ENCODE data around the gene LRRC75A.
A peak's percentile ranks its signal among the peaks of the same experiment; 100 is the strongest.
"Not testable (repeated sequence)": the region's sequence is repeated elsewhere in the genome, so short reads cannot be mapped to it uniquely, and the experiment has no call there.

The LRRC75A gene

DNA sequence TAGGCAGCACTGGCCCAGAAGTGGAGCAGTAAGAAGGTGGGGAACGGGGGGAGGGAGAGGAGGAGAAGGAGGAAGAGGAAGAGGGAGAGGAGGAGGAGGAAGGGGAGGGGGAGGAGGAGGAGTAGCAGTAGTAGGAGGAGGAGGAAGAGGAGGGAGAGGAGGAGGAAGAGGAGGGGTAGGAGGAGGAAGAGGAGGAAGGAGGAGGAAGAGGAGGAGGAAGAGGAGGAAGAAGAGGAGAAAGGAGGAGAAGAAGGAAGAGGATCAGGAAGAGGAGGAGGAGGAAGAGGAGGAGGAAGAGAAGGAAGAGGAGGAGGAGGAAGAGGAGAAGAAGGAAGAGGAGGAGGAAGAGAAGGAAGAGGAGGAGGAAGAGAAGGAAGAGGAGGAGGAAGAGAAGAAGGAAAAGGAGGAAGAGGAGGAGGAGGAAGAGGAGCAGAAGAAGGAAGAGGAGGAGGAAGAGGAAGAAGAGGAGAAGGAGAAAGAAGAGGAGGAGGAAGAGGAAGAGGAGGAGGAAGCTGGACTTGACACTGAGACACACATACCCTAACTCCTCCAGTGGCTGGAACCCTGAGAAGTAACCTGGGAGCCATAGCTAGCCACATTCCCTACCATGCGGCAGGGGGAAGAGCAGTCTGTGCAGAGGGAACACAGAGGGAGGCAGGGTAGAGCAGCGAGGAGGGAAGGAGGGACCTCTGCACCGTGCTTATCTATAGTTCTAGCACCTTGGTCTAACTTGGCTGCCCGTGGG, 35.8 kb downstream of the LRRC75A start:
- DNase-seq, result no peak

DNA sequence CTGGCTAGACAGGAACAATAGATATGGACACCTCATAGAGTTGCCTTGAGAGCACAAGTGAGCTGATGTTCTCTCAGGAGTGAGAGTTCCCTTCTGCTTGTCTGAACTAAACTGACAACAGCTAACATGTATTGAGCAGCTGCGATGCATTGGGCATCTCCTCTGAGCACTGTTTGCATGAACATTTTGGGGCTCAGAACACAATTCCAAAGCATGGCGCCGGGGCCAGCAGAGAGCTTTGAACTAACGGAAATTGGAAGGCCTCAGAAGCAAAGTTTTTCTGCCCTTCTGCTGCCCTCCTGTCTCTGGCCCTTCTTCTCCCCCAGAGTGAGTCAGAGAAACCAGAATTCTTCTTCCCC, 38.5 kb downstream of the LRRC75A start:
- DNase-seq, result no peak

DNA sequence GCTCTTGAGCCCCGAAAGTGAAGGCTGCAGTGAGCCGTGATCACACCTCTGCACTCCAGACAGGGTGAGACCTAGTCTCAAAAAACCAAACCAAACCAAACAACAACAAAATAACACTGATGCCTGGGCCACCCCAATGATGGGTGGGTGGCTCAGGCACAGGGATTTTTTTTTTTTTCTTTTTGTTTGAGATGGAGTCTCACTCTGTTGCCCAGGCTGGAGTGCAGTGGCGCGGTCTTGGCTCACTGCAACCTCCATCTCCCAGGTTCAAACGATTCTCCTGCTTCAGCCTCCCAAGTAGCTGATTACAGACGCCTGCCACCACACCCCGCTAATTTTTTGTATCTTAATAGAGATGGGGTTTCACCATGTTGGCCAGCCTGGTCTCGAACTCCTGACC, 39.7 kb downstream of the LRRC75A start:
- not testable (repeated sequence) for DNase-seq

- DNase-seq, result no peak
Measured at GRCh38 chr17:16450028-16450427, 42.0 kb downstream of the LRRC75A start.

- DNase-seq, result no peak
Measured at GRCh38 chr17:16449121-16449570, 42.8 kb downstream of the LRRC75A start.

DNA sequence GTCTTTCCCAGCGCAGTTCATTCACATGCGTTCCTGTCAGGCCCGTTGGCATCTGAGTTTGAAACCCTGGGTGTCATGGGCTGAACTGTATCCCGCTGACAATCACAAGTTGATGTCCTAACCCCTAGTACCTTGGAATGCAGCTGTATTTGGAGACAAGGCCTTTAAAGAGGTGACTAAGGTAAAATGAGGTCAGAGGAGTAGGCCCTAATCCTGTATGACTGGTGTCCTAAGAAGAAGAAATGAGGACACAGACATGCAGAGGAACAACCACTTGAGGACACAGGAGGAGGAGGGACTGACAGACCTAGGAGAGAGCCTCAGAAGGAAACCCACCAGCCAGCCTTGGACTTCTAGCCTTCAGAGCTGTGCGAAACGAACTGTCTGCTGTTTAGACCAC, 43.5 kb downstream of the LRRC75A start:
- DNase-seq, result no peak

DNA sequence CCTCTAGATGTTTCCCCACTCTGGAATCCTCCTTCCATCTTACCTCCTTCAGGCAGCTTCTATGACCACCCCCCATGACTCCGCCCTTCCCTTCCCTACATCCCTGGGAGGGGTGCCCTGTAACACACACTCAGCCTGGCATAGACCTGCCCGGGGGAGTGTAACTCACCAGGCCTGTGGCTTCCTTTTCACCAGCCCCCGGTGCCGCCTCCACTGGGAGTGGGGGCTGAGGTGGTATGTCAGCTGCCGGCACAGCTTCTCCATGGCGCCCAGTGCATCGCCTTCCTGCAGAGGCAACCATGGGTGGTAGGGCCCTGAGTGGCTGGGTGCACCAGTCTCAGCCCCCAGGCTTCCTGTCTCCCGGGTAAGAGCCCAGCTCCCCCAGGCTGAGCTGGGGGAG, 44.3 kb downstream of the LRRC75A start:
- DNase-seq, result no peak

DNA sequence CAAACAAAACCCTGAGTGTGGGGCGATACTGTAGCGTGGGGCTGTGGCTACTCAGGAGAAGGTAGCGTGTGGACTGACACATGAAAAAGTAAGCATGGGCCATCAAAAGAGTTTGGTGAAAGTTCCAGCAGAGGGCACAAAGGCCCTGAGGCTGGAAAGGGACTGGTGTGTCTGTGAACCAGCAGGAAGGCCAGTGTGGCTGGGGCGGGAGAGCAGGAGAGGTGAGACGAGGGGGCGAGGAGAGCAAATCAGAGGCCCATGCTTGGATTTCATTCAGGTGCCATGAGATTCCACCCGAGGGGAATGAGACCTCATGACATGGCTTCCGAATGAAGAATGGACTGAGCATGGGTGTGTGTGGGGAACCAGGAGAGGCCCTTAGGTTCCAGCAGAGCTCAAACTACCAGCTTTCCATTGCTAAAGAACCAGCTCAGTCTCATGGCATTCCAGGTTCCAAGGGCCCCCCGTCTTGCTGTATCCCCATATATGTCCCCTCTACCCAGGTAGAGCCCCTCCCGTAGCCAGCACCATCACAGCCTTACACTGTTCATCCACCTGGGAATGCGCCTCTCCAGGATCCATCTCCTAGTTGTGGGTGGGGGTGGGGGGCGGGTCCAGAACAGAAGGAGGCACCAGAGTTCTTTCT, 45.5 kb downstream of the LRRC75A start:
- no peak for DNase-seq

GRCh38 chr17:16444258-16444886, 47.6 kb downstream of the LRRC75A start:
- DNase-seq, result no peak

DNA sequence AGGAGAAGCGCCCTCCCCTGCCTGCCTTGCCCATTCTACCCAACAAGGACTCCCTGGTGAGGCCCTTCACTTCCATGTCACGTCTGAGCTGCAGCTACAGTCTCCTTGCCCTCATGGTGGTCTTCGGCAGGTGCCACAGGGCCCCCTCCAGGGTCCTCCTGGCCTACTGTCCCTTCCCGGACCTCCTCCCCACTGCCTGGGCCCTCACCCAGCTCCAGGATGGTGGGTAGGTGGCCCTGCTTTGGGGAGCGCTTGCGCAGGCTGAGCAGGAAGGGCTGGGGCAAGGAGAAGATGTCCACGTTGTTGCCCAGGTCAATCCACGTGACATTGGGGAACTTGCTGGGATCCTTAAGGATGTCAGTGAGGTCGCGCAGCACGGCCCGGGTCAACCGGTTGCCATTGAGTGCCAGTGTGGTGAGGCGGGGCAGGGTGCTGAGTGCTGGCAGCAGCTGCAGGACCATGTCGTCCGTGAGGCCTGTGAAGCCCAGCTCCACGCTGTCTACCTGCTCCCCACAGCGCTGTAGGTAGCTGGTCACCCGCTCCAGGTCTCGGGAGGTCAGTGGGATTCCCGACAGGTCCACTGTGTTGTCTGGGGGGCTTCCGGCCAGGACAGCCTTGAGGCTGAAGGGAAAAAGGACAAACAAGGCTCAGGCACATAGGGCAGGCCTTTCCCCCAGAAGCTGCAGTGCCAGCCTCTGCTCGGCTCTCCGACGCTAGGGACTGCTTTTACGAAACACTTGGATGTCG, 48.3 kb downstream of the LRRC75A start:
- no peak for DNase-seq

GRCh38 chr17:16442594-16443510, 49.1 kb downstream of the LRRC75A start:
- no peak for DNase-seq

DNA sequence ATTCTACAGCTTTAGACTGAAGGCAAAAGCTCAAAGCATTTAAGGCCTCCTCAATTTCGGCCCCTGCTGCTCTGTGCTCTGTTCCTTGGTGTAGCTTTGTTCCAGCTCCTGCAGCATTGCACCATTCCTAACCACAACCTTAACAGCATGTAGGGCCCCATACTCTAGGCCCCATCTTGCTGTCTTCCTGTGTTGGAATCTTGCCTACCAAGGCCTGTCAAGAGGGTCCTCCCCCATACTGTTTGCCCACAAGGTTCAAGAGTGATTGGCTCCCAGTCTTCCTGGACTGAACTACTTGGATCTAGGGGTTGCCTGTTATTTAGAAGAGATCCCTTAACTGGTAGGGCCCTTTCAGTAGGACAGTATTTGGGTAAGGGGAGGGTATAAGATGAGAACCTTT, 49.9 kb downstream of the LRRC75A start:
- no peak for DNase-seq

DNA sequence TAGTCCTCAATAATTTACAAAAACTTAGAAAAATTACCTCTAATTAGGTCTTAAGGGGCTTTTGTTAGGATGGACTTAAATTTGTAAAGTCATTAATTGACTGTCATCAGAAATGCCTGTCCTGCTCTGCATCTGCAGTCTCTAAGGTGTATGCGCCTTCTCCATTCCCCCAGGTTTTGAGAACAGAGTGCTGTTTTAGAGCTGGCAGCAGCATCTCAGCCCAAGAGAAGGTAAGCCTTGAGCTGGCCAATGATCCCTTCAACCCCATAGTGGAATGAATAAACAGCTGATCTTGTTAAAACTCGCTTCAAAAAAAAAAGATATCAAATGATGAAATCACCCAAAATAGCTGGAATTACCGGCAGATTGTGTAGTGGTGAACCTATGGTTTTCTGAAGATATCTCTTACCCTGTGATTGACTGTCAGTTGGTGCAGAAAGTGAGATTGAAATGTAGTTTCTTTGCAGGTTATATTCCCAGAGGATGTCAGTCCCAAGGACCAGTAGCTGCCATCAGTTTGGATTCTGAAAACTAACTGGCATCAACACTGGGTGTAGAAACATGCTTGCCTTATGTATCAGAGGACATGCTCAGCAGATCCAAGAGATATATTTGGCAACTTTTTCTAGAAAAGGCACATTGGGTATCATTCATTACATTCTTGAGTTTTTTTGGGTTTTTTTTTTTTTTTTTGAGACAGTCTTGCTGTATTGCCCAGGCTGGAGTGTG, 50.9 kb downstream of the LRRC75A start:
- no peak for DNase-seq

DNA sequence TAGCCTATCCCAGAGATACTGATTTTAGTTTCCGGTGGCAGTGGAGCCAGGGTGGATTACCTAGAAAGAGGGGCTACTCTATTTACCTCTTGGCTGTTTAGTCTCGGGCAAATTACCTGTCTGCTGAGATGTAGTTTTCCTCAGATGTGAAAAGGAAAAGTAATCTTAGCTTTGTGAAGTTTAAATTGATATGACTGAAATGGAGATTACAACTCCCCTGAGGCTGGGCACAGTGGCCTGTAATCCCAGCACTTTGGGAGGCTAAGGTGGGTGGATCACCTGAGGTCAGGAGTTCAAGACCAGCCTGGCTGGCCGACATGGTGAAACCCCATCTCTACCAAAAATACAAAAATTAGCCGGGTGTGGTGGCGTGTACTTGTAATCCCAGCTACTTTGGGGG, 51.6 kb downstream of the LRRC75A start:
- DNase-seq, result not testable (repeated sequence)

GRCh38 chr17:16439811-16440351, 52.1 kb downstream of the LRRC75A start:
- no peak for DNase-seq

DNA sequence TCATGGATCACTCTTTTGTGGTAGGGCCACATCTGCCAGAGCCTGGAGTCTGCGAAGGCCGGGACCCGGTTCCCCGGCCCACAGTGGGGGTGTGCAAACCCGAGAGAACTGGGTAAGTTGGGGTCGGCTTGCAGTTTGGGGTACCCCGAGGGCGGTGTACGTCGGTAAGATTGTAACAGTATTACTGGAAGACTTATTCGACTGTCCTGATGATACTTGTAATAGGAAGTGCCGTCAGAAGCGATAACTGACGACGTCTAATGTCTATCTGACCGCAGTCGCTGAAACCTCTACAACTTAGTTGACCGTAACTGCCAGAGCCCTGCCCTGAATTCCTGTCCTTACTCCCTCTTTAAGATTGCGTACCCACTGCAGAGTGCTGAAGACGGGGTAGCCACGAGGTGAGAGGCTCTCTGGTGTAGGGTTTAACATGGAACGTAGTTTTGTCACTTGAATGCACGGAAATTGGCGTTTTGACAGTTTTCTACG, 52.6 kb downstream of the LRRC75A start:
- DNase-seq, result peak in 1 of 56 donors; percentile 65

GRCh38 chr17:16438557-16439302, 53.3 kb downstream of the LRRC75A start:
- peak; percentile 76 to 100 (median 97) for DNase-seq

GRCh38 chr17:16438173-16438556, 53.8 kb downstream of the LRRC75A start:
- no peak for DNase-seq

DNA sequence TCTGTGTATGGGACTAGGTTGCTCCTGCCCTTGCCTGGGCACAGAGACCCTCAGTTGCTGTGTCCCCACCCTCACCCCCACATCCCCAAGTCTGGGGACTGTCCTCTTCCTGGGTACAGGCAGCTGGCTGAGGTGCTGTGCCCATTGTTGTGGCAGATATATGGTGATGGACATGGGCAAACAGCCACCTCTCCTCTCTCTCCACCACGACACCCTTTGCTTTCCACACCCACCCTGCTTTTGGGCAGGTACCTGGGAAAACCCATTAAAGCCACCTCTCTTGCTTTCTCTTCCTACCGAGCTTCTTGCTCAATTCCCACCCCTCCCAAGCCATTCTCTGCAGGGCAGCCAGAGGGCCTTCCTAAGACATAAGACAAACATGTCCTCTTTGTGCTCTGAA, 54.9 kb downstream of the LRRC75A start:
- DNase-seq, result no peak

Measured in nucleus accumbens (tissue), 56 donors.